Gastroesophageal sphincter (tissue), 3 donors: ENCODE data around the gene SYF2.

Experiments
- CTCF ChIP-seq, 4 experiments: fragments of 200-600 bp in 2 of 4; fragments of 450-650 bp in 2 of 4; sonication (generic) in 1 of 4; IDR thresholded peaks; one replicate each; pipeline ENCODE4 v1.5.1; 2017 to 2019; ENCODE audit warnings: antibody characterized with exemption in 4 of 4, mild to moderate bottlenecking in 2 of 4, moderate library complexity in 2 of 4
- EP300 ChIP-seq: sonication (generic); formaldehyde crosslinking; IDR thresholded peaks from one replicate; pipeline ENCODE4 v1.6.1; 2017; ENCODE audit warnings: antibody characterized with exemption, mild to moderate bottlenecking
- POLR2A ChIP-seq, 2 donors: fragments of 450-650 bp; IDR thresholded peaks; one replicate each; pipeline ENCODE4 v1.6.1; 2017; ENCODE audit warnings: antibody characterized with exemption in 2 of 2, mild to moderate bottlenecking in 2 of 2, moderate library complexity in 1 of 2
- POLR2AphosphoS5 ChIP-seq: sonication (generic); formaldehyde crosslinking; IDR thresholded peaks from one replicate; pipeline ENCODE4 v1.6.1; 2017; ENCODE audit warnings: antibody characterized with exemption

GRCh38 chr1:25206201-25206600 is 26.1 kb downstream of the SYF2 start:
- TF ChIP-seq CTCF (IDR thresholded peaks at IDR 0.05) (no peak), POLR2A (IDR thresholded peaks at IDR 0.05) (no peak), EP300 (no peak), POLR2AphosphoS5 (no peak)
